Activated CD4-positive, alpha-beta T cell treated with anti-CD3 and anti-CD28 coated beads for 36 hours (primary cell): ENCODE results near the gene CAMK2N2. TPM values are rescaled to one million over a fixed set of nuclear protein-coding genes. Genes with fewer than 3 reads are reported as not detected.
"Not testable (repeated sequence)": the region's sequence is repeated elsewhere in the genome, so short reads cannot be mapped to it uniquely, and the experiment has no call there.

Source experiments
- ATAC-seq: fragments of 200-7000 bp; cut with Tn5 transposase; one replicate; pipeline ENCODE4 v1.10.0; 2021; ENCODE audit warnings: mild to moderate bottlenecking, moderate library complexity
- CTCF ChIA-PET: fragments of 350-600 bp; sonication (Branson Sonifier 250); formaldehyde crosslinking; loops from one replicate; lab custom pipeline; 2021; ENCODE audit warnings: antibody characterized with exemption; lab: Charles Lee
- POLR2A ChIA-PET: fragments of 350-600 bp; sonication (Branson Sonifier 250); formaldehyde crosslinking; loops from one replicate; lab custom pipeline; 2021; ENCODE audit warnings: antibody characterized with exemption, inconsistent platforms; lab: Charles Lee
- DNase-seq: peaks from one replicate; pipeline ENCODE4 v3.0.0-alpha.2; 2020
- H3K27ac Mint-ChIP-seq: one replicate; pipeline ENCODE4 v1.8.0; 2021; ENCODE audit warnings: mixed read lengths
- H3K27me3 Mint-ChIP-seq: one replicate; pipeline ENCODE4 v1.8.0; 2021; ENCODE audit warnings: mixed read lengths
- H3K36me3 Mint-ChIP-seq: one replicate; pipeline ENCODE4 v1.8.0; 2021; ENCODE audit warnings: low read depth, mixed read lengths
- H3K4me1 Mint-ChIP-seq: one replicate; pipeline ENCODE4 v1.8.0; 2021; ENCODE audit warnings: mixed read lengths
- H3K4me3 Mint-ChIP-seq: one replicate; pipeline ENCODE4 v1.8.0; 2021; ENCODE audit warnings: mild to moderate bottlenecking, moderate library complexity, mixed read lengths
- H3K9me3 Mint-ChIP-seq: one replicate; pipeline ENCODE4 v1.8.0; 2021; ENCODE audit warnings: low read depth, mixed read lengths
- intact Hi-C, 2 experiments: fragments of 100-400 bp; cut with DNase I in 1 of 2; cut with micrococcal nuclease in 1 of 2; formaldehyde crosslinking; loops; one replicate each; pipeline versions ENCODE4 v1.14.2 to v1.15.1; 2022 to 2024; cut with DNase I, micrococcal nuclease
- total RNA-seq, 2 experiments: library from RNA; stranded (reverse); gene quantifications; one replicate each; pipeline ENCODE4 v1.2.3, GENCODE V29; 2021

CAMK2N2 gene
- total RNA-seq, 2 experiments from 2014 or later = 0.18 to 0.25 TPM

DNA sequence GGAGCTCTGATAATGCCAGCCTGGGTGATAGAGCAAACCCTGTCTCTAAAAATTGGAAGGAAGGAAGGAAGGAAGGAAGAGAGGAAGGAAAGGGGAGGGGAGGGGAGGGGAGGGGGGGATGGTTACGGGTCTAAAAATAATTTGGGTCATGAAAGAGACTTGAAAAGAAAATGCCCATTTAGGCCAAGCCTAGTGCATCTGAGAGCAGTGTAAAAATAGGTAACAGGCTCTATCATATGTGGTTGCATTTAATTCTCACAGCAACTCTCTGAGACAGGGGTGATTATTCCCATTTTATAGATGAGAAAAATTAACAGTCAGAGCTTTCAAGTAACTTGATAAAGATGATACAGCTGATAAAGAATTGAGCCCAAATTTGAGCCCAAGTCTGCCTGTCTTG is 10.9 kb upstream of the CAMK2N2 start:
- Mint-ChIP-seq H3K4me1 (no peaks in the 10 kb centered on the region), H3K9me3 (peaks cover 2% of the 10 kb centered on the region), H3K36me3 (peaks cover 1% of the 10 kb centered on the region), H3K27me3 (peaks cover 27% of the 10 kb centered on the region), H3K4me3 (no peak overlapping the region), H3K27ac (no peak overlapping the region)
- no peak for DNase-seq
- CTCF ChIA-PET = interaction anchor here (1.2 to 1.6 kb wide), 2 partner anchors 23 to 44 kb away, joined by 3 to 4 read pairs; partner anchors contain the start of gene EEF1AKMT4
- POLR2A ChIA-PET = no interaction called here
- intact Hi-C loops = no loop called here
- no peak for ATAC-seq

DNA sequence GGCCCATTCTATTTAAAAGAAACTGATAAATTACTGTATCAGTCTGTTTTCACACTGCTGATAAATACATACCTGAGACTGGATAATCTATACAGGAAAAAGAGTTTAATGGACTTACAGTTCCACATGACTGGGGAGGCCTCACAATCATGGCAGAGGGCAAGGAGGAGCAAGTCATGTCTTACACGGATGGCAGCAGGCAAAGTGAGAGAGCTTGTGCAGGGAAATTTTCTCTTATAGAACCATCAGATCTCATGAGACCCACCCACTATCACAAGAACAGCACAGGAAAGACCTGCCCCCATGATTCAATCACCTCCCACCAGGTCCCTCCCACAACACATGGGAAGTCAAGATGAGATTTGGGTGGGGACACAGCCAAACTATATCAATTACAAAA is 5.9 kb upstream of the CAMK2N2 start:
- H3K27me3 Mint-ChIP-seq = peaks cover 27% of the 10 kb centered on the region
- POLR2A ChIA-PET, H3K27ac Mint-ChIP-seq, H3K4me3 Mint-ChIP-seq, ATAC-seq, DNase-seq, H3K36me3 Mint-ChIP-seq, CTCF ChIA-PET, H3K4me1 Mint-ChIP-seq, H3K9me3 Mint-ChIP-seq: not testable (repeated sequence)
- intact Hi-C loops = loop anchor here in 1 of 2 experiments (10.0 kb wide), 1 partner anchor 842 kb away; the partner anchor contains the start of gene MCF2L2

DNA sequence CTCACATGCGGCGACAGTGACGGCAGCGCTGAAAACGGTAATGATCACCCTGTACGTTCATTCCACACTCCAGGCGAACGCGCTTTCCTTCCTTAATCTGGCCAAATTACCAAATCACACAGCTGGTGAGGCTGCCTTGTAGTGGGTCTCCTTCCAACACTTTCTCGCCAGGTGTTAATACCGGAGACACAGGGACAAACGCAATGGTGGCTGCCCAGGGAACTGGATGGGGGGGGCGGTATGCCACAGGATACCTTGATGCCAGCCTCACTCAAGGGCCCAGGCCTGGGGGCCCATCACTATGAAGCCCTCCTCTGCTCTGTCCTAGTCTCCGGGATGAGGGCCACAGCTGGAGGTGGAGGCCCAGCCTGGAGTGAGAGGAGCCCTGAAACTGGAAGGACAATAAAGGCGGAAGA is 1.4 kb upstream of the CAMK2N2 start:
- peaks cover 39% of the 10 kb centered on the region for H3K27me3 Mint-ChIP-seq

DNA sequence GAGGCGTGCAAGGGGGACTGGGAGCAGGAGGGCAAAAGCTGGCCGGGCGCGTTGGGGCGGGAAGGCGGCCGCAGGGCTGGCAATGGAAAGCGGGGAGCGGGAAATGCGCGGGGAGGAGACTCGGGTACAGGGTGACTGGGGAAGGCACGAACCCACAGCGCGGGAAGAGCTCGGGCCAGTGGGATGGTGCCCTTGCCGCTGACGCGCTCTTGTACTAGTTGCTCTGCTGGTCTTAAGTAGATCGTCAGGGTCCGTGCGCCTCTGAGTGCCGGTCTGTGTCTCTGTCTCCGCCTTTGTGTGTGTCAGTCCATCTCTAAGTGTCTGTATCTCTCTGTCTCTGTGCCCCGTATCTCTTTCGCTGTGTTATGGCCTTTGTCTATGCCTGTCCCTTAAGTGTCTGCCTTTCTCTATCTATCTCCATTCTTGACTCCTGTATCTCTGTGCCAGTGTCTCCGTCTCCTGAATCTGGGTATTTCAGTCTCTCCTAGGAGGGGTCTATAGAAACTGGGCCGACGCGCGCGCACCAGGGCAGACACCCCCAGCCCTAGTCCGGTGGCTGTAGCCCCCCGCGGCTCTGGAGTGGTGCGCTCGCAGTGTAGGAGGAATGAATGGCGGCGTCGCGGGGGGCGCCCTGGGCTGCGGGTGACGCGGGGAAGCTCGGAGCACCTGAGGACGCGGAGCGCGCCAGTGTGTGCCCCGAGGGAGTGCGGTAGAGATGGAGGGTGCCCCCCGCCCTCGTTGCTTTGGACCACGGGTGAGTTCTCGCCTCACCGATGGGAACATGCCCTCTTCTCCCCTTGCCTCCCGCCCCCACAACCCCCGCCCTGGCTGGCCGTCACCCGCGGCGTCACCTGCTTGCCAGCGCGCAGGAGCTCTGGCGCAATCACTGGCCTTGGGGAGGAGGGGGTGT is 756 bp upstream of the CAMK2N2 start:
- Mint-ChIP-seq H3K36me3 (peaks cover 12% of the 10 kb centered on the region), H3K9me3 (peaks cover under 1% of the 10 kb centered on the region), H3K4me1 (peaks cover 20% of the 10 kb centered on the region), H3K4me3 (peak overlapping the region; percentile 73), H3K27ac (no peak overlapping the region), H3K27me3 (peaks cover 32% of the 10 kb centered on the region)
- CTCF ChIA-PET = interaction anchor here (0.7 to 2.0 kb wide), 4 partner anchors 12 to 35 kb away, joined by 3 to 7 read pairs (median 3); partner anchors contain the start of gene EEF1AKMT4
- peak; percentile 65 for DNase-seq
- ATAC-seq = peak; percentile 20
- intact Hi-C loops = loop anchor here in 1 of 2 experiments (1.0 to 10.0 kb wide), 2 partner anchors 12 to 837 kb away; partner anchors contain the start of gene MCF2L2
- POLR2A ChIA-PET = no interaction called here

More for the DNA sequence above, 1.4 kb upstream of the CAMK2N2 start:
- H3K36me3 Mint-ChIP-seq = peaks cover 15% of the 10 kb centered on the region
- peaks cover 20% of the 10 kb centered on the region for H3K4me1 Mint-ChIP-seq
- ChIA-PET POLR2A (no interaction called here), CTCF (interaction anchor here (0.5 to 1.5 kb wide), 3 partner anchors 16 to 369 kb away, joined by 3 read pairs; no protein-coding TSS in a partner anchor)
- no peak for ATAC-seq
- peaks cover 4% of the 10 kb centered on the region for H3K9me3 Mint-ChIP-seq
- no peak for DNase-seq
- H3K27ac Mint-ChIP-seq = no peak overlapping the region
- peak overlapping the region; percentile 73 for H3K4me3 Mint-ChIP-seq
- intact Hi-C loops = loop anchor here in 1 of 2 experiments (10.0 kb wide), 1 partner anchor 838 kb away; the partner anchor contains the start of gene MCF2L2

DNA sequence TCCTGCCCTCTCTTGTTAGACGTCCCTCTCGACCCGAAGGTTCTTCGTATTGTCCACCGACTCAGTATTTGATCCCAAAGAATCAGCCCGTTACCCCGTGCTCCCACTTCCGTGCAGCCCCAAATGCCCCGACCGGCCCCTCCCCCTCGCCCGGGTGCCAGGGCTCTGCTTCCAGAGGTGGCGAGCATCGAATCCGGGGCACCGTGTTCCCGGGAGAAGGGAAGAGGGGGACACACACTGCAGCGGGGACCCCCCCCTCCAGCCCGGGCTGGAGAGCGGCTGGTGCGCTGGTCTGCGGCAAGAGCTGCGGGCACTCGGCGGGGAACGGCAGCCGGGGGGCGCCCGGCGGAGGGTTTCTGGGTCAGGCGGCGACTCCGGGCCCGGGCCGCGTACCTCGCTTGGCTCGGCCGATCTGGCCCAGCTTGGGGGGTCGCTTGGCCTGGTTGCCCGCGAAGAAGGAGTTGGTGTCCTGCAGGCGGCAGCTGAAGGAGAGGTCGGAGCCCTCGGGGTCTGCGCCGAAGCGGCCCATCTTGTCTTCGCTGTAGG is 556 bp downstream of the CAMK2N2 start:
- no peaks in the 10 kb centered on the region for H3K9me3 Mint-ChIP-seq
- H3K4me1 Mint-ChIP-seq = peaks cover 22% of the 10 kb centered on the region
- H3K27ac Mint-ChIP-seq = no peak overlapping the region
- H3K27me3 Mint-ChIP-seq = peaks cover 28% of the 10 kb centered on the region
- H3K4me3 Mint-ChIP-seq = peak overlapping the region; percentile 73
- POLR2A ChIA-PET = no interaction called here
- intact Hi-C loops = loop anchor here (1.0 to 10.0 kb wide), 5 partner anchors 10 to 836 kb away; partner anchors contain the start of genes EEF1AKMT4 (in 1 of the 2), MCF2L2 (in 1 of the 2), PSMD2 (in 1 of the 2) and VWA5B2 (in 1 of the 2)
- DNase-seq (no peak), ATAC-seq (no peak)
- CTCF ChIA-PET = interaction anchor here (0.6 to 2.0 kb wide), 4 partner anchors 10 to 556 kb away, joined by 3 to 10 read pairs (median 6); partner anchors contain the start of gene EEF1AKMT4
- peaks cover 12% of the 10 kb centered on the region for H3K36me3 Mint-ChIP-seq

DNA sequence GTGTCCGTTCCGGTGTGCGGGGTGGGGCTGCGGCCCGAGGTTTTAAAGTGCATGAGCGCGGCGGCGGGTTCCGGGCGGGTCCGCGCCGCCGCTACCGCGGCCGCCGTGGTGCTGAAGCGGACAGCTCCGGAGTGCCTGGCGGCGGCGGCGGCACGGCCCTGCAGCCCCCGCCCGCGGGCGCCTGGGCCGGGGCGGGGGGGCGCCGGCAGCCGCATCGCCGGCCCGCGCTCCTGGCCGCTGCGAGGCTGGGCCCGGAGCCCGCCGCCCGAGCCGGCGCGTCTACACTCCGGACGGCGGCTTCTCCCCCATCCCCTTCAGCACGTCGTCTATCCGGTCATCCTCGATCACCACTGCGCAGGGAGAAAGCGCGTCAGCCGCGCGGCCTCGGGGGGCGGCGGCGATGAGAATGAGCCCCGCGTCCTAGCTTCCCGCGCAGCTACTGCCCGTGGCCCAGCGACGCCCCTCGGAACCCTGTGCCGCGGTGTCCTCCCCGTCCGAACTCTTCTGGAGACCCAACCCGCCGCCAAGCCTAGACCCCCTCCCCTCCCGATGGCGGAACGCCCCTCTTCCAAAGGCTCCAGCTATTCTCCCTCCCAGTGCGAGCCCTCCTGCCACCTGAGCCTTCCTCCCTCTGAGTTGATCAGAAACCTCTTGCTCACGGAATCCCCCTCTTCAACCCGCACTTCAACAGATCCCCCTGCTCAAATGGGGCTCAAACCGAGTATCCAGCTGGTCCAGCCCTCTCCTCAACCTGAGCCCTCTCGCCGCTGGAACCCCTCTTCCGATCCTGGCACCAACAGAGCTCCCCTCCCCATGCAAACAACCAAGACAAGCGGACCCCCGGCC is 1.3 kb downstream of the CAMK2N2 start:
- CTCF ChIA-PET = interaction anchor here (0.9 to 2.0 kb wide), 4 partner anchors 10 to 364 kb away, joined by 4 to 10 read pairs (median 6); partner anchors contain the start of gene EEF1AKMT4
- Mint-ChIP-seq H3K4me3 (peak overlapping the region; percentile 55), H3K4me1 (peaks cover 25% of the 10 kb centered on the region), H3K27me3 (peaks cover 26% of the 10 kb centered on the region), H3K36me3 (peaks cover 14% of the 10 kb centered on the region), H3K9me3 (no peaks in the 10 kb centered on the region), H3K27ac (no peak overlapping the region)
- POLR2A ChIA-PET = no interaction called here
- DNase-seq (peak; percentile 68), ATAC-seq (peak; percentile 34)
- intact Hi-C loops = loop anchor here (1.0 to 10.0 kb wide), 5 partner anchors 11 to 835 kb away; partner anchors contain the start of genes EEF1AKMT4 (in 1 of the 2), MCF2L2 (in 1 of the 2), PSMD2 (in 1 of the 2) and VWA5B2 (in 1 of the 2)

DNA sequence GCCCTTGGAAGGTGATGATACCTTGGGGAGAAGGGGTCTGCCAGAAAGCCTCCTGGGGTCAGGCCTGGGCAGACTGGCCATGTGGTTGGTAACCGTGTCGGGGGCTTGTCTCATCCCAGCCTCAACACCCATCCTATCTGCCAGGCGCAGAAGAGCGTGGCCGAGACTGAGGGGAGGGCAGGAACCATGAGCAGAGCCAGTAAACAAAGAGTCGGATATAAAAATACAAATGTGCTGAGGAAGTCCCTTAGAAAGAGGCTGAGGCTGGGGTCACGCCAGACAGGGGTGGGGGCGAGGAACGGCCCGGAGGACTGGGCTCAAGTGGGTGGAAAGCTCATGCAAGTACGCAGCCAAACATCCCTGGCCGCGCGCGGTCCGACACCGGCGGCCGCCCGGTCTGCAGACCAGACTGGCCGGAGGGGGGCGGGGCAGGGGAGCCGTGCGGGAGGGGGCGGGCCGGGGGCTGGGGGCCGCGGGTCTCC is 1.9 kb downstream of the CAMK2N2 start:
- ChIA-PET CTCF (interaction anchor here (0.7 to 1.3 kb wide), 3 partner anchors 9 to 28 kb away, joined by 3 to 10 read pairs (median 4); partner anchors contain the start of gene EEF1AKMT4), POLR2A (interaction anchor here (0.5 kb wide), 1 partner anchor 737 kb away, joined by 6 read pairs; no protein-coding TSS in a partner anchor)
- H3K4me3 Mint-ChIP-seq = peak overlapping the region; percentile 32

DNA sequence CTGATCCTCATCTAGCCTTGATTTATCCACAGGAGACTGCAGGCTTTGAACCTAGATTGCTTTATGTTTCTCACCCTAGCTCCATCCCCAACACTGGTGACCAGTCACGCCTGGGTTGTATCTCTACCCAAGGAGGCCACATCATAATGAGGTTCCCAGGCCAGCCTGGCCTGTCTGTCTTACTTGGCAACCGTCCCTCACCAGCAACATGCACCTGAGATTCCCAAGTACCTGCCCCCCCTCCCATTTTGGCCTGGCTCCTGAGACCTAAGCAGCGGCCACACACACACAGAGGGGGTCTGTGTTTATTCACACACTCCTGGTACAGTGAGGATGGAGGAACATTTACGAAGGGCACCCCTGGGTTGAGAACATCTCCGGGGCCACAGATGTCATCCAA is 2.4 kb downstream of the CAMK2N2 start:
- Mint-ChIP-seq H3K4me1 (peaks cover 25% of the 10 kb centered on the region), H3K36me3 (peaks cover 14% of the 10 kb centered on the region), H3K27ac (no peak overlapping the region), H3K27me3 (peaks cover 21% of the 10 kb centered on the region), H3K4me3 (no peak overlapping the region), H3K9me3 (no peaks in the 10 kb centered on the region)
- ATAC-seq (no peak), DNase-seq (no peak)
- ChIA-PET CTCF (interaction anchor here (0.6 to 0.7 kb wide), 2 partner anchors 12 to 20 kb away, joined by 3 read pairs; no protein-coding TSS in a partner anchor), POLR2A (interaction anchor here (0.5 kb wide), 1 partner anchor 737 kb away, joined by 6 read pairs; no protein-coding TSS in a partner anchor)
- intact Hi-C loops = loop anchor here in 1 of 2 experiments (10.0 kb wide), 1 partner anchor 794 kb away; no protein-coding TSS in a partner anchor

More for the DNA sequence above, 1.9 kb downstream of the CAMK2N2 start:
- Mint-ChIP-seq H3K27me3 (peaks cover 23% of the 10 kb centered on the region), H3K36me3 (peaks cover 14% of the 10 kb centered on the region), H3K27ac (no peak overlapping the region), H3K9me3 (no peaks in the 10 kb centered on the region), H3K4me1 (peaks cover 25% of the 10 kb centered on the region)
- no peak for DNase-seq
- intact Hi-C loops = loop anchor here in 1 of 2 experiments (10.0 kb wide), 1 partner anchor 795 kb away; no protein-coding TSS in a partner anchor
- no peak for ATAC-seq

DNA sequence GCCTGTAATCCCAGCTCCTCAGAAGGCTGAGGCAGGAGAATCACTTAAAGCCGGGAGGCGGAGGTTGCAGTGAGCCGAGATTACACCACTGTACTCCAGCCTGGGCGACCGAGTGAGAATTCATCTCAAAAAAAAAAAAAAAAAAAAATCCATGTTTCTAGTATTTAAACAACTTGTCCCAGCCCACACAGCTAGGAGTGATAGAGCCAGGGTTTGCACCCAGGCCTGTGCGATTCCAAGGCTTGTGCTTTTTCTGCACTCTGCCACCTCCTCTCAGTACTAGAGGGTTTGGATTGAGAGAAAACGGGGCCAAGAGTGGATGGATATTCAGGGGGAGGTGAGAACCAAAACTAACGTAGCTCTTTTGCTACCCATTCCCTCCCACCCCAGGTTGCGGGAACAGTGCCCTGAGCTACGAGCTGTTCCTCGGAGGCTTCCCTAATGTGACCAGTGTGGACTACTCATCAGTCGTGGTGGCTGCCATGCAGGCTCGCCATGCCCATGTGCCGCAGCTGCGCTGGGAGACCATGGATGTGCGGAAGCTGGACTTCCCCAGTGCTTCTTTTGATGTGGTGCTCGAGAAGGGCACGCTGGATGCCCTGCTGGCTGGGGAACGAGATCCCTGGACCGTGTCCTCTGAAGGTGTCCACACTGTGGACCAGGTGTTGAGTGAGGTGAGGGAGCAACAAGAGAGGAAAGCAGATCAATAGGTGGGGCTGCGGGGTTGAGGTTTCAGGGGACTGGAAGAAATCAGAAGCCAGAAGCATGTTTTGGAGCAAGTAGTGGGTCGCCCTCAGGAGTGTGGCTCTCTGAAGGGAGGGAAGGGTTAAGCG is 4.1 kb downstream of the CAMK2N2 start:
- Mint-ChIP-seq H3K36me3 (peaks cover 15% of the 10 kb centered on the region), H3K4me1 (peaks cover 20% of the 10 kb centered on the region), H3K9me3 (no peaks in the 10 kb centered on the region), H3K27me3 (peaks cover 14% of the 10 kb centered on the region), H3K4me3 (no peak overlapping the region), H3K27ac (no peak overlapping the region)
- intact Hi-C loops = loop anchor here in 1 of 2 experiments (10.0 kb wide), 1 partner anchor 792 kb away; no protein-coding TSS in a partner anchor
- POLR2A ChIA-PET = no interaction called here
- ATAC-seq (no peak), DNase-seq (no peak)
- CTCF ChIA-PET = interaction anchor here (0.7 to 2.2 kb wide), 2 partner anchors 11 to 30 kb away, joined by 4 to 8 read pairs; no protein-coding TSS in a partner anchor
